Smooth muscle cell of the umbilical artery (primary cell): ENCODE measurements around the gene SETD1A. TPM values are rescaled to one million over a fixed set of nuclear protein-coding genes. Genes with fewer than 3 reads are reported as not detected.

Experiments used
- total RNA-seq: library from RNA; depleted of rRNA; stranded (reverse); fragments of >200 nt; gene quantifications from 2 replicates; pipeline ENCODE4 v1.2.3, GENCODE V29; 2014

Gene SETD1A
- total RNA-seq: 1.8 and 4.9 TPM in 2 replicates

GRCh38 chr16:30957456-30958174, at the start of gene SETD1A:
TSS of gene SETD1A (plus strand) at chr16:30957754. CDS start at chr16:30958732, 978 bp downstream.

GRCh38 chr16:30923554-30924075, 33.9 kb upstream of the SETD1A start, which contains the start of gene FBXL19:
TSS of gene FBXL19 (plus strand) at chr16:30923572. CDS start at chr16:30925755, 2,183 bp downstream.

GRCh38 chr16:30948667-30949649, 8.6 kb upstream of the SETD1A start, which contains the start of gene ORAI3:
TSS of gene ORAI3 (plus strand) at chr16:30949068. CDS start at chr16:30949290, 222 bp downstream.

GRCh38 chr16:30984669-30985400, 27.3 kb downstream of the SETD1A start, which contains the start of gene HSD3B7:
TSS of gene HSD3B7 (plus strand) at chr16:30985207. CDS start at chr16:30985659, 452 bp downstream.

GRCh38 chr16:31010585-31011325, 53.2 kb downstream of the SETD1A start, which contains the start of gene STX1B:
TSS of gene STX1B (minus strand) at chr16:31010638. CDS start at chr16:31010396, 242 bp downstream.

GRCh38 chr16:31032736-31033708, 75.5 kb downstream of the SETD1A start, which contains the start of gene STX4:
TSS of gene STX4 (plus strand) at chr16:31033558. CDS start at chr16:31033806, 248 bp downstream.

Other genes with a start within 250 kb of the SETD1A start
- 16.4 and 20.8 TPM in 2 replicates for gene PHKG2, start 209.3 kb upstream of the SETD1A start, total RNA-seq
- 1.2 and 1.4 TPM in 2 replicates for gene CFAP119, start 195.7 kb upstream of the SETD1A start, total RNA-seq
- 63.5 and 93.2 TPM in 2 replicates for gene RNF40, start 195.4 kb upstream of the SETD1A start, total RNA-seq
- gene ZNF629, start 170.5 kb upstream of the SETD1A start, total RNA-seq: 6.8 and 10.7 TPM in 2 replicates
- 25.5 and 26.6 TPM in 2 replicates for gene BCL7C, start 63.7 kb upstream of the SETD1A start, total RNA-seq
- 2.7 and 4.4 TPM in 2 replicates for gene CTF1, start 61.1 kb upstream of the SETD1A start, total RNA-seq
- gene FBXL19, start 34.2 kb upstream of the SETD1A start, total RNA-seq: 25.2 and 25.5 TPM in 2 replicates
- 36.4 and 49.0 TPM in 2 replicates for gene ORAI3, start 8.7 kb upstream of the SETD1A start, total RNA-seq
- gene HSD3B7, start 27.5 kb downstream of the SETD1A start, total RNA-seq: 11.6 and 13.4 TPM in 2 replicates
- gene STX1B, start 52.9 kb downstream of the SETD1A start, total RNA-seq: 0.59 and 2.8 TPM in 2 replicates
- gene STX4, start 75.8 kb downstream of the SETD1A start, total RNA-seq: 23.2 and 29.7 TPM in 2 replicates
- gene ZNF668, start 116.5 kb downstream of the SETD1A start, total RNA-seq: 8.3 and 9.8 TPM in 2 replicates
- gene ZNF646, start 116.7 kb downstream of the SETD1A start, total RNA-seq: 9.5 and 16.3 TPM in 2 replicates
- gene PRSS53, start 131.2 kb downstream of the SETD1A start, total RNA-seq: 3.6 and 9.6 TPM in 2 replicates
- 163 and 273 TPM in 2 replicates for gene VKORC1, start 137.0 kb downstream of the SETD1A start, total RNA-seq
- 19.3 and 33.3 TPM in 2 replicates for gene BCKDK, start 150.6 kb downstream of the SETD1A start, total RNA-seq
- 31.5 and 32.1 TPM in 2 replicates for gene KAT8, start 159.9 kb downstream of the SETD1A start, total RNA-seq
- not detected in 2 replicates for gene PRSS8, start 178.0 kb downstream of the SETD1A start, total RNA-seq
- 0.30 TPM in 1 of 2 replicates, not detected in the other for gene PRSS36, start 192.3 kb downstream of the SETD1A start, total RNA-seq
- 45.7 and 65.8 TPM in 2 replicates for gene FUS, start 222.4 kb downstream of the SETD1A start, total RNA-seq
- 27.3 and 28.7 TPM in 2 replicates for gene PYCARD, start 245.0 kb downstream of the SETD1A start, total RNA-seq